ENCODE data around the gene ZNF416.

ZNF416 gene

GRCh38 chr19:57558525-57558924 lies 20.2 kb downstream of the ZNF416 start:
- no peak for DNase-seq

DNA sequence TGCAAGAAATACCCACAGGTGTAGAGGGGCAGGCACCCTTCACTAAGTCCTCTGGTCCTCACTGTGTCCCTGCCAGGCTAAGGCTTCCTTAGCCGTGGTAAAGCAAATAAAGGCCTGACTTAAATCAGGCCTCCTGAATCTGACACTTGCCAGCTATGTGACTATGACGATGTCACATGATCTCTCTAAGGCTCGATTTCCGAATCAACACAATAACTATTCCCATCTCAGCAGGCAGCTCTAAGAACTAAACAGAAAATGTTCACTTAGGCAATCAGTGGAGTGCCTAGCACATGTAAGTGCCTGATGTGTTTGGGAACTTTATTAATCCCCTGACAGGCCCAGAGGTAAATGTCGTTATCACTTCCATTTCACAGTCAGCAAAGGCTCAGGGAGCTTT lies 21.1 kb downstream of the ZNF416 start:
- no peak for DNase-seq

- no peak for DNase-seq
Measured at GRCh38 chr19:57552432-57552831, 26.3 kb downstream of the ZNF416 start.

GRCh38 chr19:57546513-57546912 lies 32.2 kb downstream of the ZNF416 start:
- no peak for DNase-seq

- no peak for DNase-seq
Measured at GRCh38 chr19:57537953-57538547, 40.7 kb downstream of the ZNF416 start.

- DNase-seq: peak; percentile 95
Measured at GRCh38 chr19:57527136-57527881, 51.4 kb downstream of the ZNF416 start, which contains the start of gene ZNF549. Gene ZNF549 (plus strand): TSS chr19:57527356. CDS start chr19:57527574, 218 bp downstream.
